GM20431 (cell line): ENCODE measurements around the gene DYNLRB2.

Experiments used
- in situ Hi-C: fragments of 300-500 bp; cut with MseI, MboI; formaldehyde crosslinking; loops from one replicate; pipeline ENCODE4 v1.15.0; 2020; ENCODE audit warnings: low sequenced_read_pairs; ENCODE audit not compliant: unreplicated experiment

Gene DYNLRB2

GRCh38 chr16:80540516-80541305 is at the start of gene DYNLRB2:
Gene DYNLRB2 (plus strand): TSS chr16:80540993. CDS start chr16:80541077, 84 bp downstream.
- in situ Hi-C loops = no loop called here

- in situ Hi-C loops = no loop called here
Observed at GRCh38 chr16:80500116-80500859, 40.5 kb upstream of the DYNLRB2 start.

GRCh38 chr16:80500961-80501525 is 39.8 kb upstream of the DYNLRB2 start:
- in situ Hi-C loops = no loop called here

GRCh38 chr16:80503107-80503506 is 37.7 kb upstream of the DYNLRB2 start:
- in situ Hi-C loops = no loop called here

- in situ Hi-C loops = no loop called here
Observed at GRCh38 chr16:80507538-80507937, 33.3 kb upstream of the DYNLRB2 start.

- in situ Hi-C loops = no loop called here
Observed at GRCh38 chr16:80509872-80510271, 30.9 kb upstream of the DYNLRB2 start.

GRCh38 chr16:80511824-80512592 is 28.8 kb upstream of the DYNLRB2 start:
- in situ Hi-C loops = no loop called here

- in situ Hi-C loops = no loop called here
Observed at GRCh38 chr16:80512593-80512853, 28.3 kb upstream of the DYNLRB2 start.

- in situ Hi-C loops = no loop called here
Observed at GRCh38 chr16:80515374-80515773, 25.4 kb upstream of the DYNLRB2 start.

- in situ Hi-C loops = no loop called here
Observed at GRCh38 chr16:80517846-80518245, 22.9 kb upstream of the DYNLRB2 start.

GRCh38 chr16:80518436-80518835 is 22.4 kb upstream of the DYNLRB2 start:
- in situ Hi-C loops = no loop called here

GRCh38 chr16:80519189-80519588 is 21.6 kb upstream of the DYNLRB2 start:
- in situ Hi-C loops = no loop called here

- in situ Hi-C loops = no loop called here
Observed at GRCh38 chr16:80525420-80525819, 15.4 kb upstream of the DYNLRB2 start.

GRCh38 chr16:80526418-80527061 is 14.3 kb upstream of the DYNLRB2 start:
- in situ Hi-C loops = no loop called here

- in situ Hi-C loops = no loop called here
Observed at GRCh38 chr16:80527297-80527696, 13.5 kb upstream of the DYNLRB2 start.

GRCh38 chr16:80530479-80530878 is 10.3 kb upstream of the DYNLRB2 start:
- in situ Hi-C loops = no loop called here

- in situ Hi-C loops = no loop called here
Observed at GRCh38 chr16:80536238-80536637, 4.6 kb upstream of the DYNLRB2 start.

- in situ Hi-C loops = no loop called here
Observed at GRCh38 chr16:80541306-80541694, 507 bp downstream of the DYNLRB2 start.

- in situ Hi-C loops = no loop called here
Observed at GRCh38 chr16:80543162-80543561, 2.4 kb downstream of the DYNLRB2 start.

GRCh38 chr16:80544326-80544725 is 3.5 kb downstream of the DYNLRB2 start:
- in situ Hi-C loops = no loop called here
